PC-9 (cell line): Measurements from ENCODE around the gene MC5R.

Experiments used
- EZH2 ChIP-seq: fragments of 200-600 bp; sonication (generic); IDR thresholded peaks from 2 replicates; pipeline ENCODE4 v1.8.0; 2017; ENCODE audit warnings: antibody characterized with exemption, low read depth
- TF ChIP-seq, protein P1 (sequence below): fragments of 200-600 bp; sonication (generic); conservative IDR thresholded peaks from 2 replicates; pipeline ENCODE4 v1.6.1; 2017; ENCODE audit warnings: mixed run types, antibody characterized with exemption, mild to moderate bottlenecking, moderate library complexity

DNA sequence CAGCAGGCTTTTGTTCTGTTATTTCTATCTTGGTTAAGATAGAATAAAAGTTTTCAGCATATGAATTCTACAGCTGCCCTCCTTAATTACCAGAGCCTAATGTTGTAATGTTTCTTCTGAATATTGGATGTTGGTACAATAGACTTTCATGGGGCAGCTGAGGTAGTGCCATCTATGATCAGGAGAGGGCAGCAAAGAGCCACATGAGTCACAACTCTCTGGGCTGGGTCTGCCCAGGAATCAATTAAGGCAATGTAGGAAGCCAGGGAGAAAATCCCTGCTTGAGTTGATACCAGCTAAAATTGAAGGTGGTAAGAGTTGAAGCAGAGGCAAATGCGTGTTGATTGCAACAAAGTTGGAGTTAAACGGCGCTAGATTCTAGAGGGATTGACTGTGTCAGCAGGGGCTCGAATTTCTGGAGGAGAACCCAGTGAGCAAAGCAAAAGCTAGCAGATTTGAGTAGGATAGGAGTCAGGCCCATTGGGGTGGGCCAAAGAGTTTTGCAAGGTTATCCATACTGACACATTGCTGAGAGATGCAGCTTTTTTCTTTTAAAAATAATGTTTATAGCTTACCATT lies 10.6 kb upstream of the MC5R start:
- no peak for TF ChIP-seq EZH2
- TF ChIP-seq, protein P1, sequence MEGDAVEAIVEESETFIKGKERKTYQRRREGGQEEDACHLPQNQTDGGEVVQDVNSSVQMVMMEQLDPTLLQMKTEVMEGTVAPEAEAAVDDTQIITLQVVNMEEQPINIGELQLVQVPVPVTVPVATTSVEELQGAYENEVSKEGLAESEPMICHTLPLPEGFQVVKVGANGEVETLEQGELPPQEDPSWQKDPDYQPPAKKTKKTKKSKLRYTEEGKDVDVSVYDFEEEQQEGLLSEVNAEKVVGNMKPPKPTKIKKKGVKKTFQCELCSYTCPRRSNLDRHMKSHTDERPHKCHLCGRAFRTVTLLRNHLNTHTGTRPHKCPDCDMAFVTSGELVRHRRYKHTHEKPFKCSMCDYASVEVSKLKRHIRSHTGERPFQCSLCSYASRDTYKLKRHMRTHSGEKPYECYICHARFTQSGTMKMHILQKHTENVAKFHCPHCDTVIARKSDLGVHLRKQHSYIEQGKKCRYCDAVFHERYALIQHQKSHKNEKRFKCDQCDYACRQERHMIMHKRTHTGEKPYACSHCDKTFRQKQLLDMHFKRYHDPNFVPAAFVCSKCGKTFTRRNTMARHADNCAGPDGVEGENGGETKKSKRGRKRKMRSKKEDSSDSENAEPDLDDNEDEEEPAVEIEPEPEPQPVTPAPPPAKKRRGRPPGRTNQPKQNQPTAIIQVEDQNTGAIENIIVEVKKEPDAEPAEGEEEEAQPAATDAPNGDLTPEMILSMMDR, result peak; percentile 88
